SK-N-MC (cell line): Measurements from ENCODE around the gene GYS1.

ENCODE experiments used
- DNase-seq: peaks from one replicate; pipeline ENCODE4 v3.0.0-alpha.2; 2011; ENCODE audit warnings: low read depth, low spot score
- H3K27ac ChIP-seq: fragments of 200-600 bp; sonication (generic); 2 replicates; pipeline ENCODE4 v1.5.1; 2016; ENCODE audit warnings: mixed run types
- H3K36me3 ChIP-seq: fragments of 200-600 bp; sonication (generic); 2 replicates; pipeline ENCODE4 v1.6.1; 2017; ENCODE audit warnings: antibody characterized with exemption, low read length, mixed read lengths; ENCODE audit not compliant: insufficient read depth
- H3K4me3 ChIP-seq: fragments of 200-600 bp; sonication (generic); 2 replicates; pipeline ENCODE4 v1.5.1; 2016
- H3K9ac ChIP-seq: fragments of 200-600 bp; sonication (generic); 2 replicates; pipeline ENCODE4 v1.8.0; 2017; ENCODE audit warnings: mixed run types, mixed read lengths; ENCODE audit not compliant: insufficient read length
- H3K9me3 ChIP-seq: fragments of 200-600 bp; sonication (generic); 2 replicates; pipeline ENCODE4 v1.6.1; 2017; ENCODE audit warnings: low read depth, mild to moderate bottlenecking, antibody characterized with exemption, low read length, moderate library complexity, mixed read lengths
- EZH2 ChIP-seq: fragments of 200-600 bp; sonication (generic); IDR thresholded peaks from one replicate; pipeline ENCODE4 v1.6.1; 2017; ENCODE audit warnings: antibody characterized with exemption
- FOXP2 ChIP-seq: optimal IDR thresholded peaks from 2 replicates; pipeline ENCODE3; 2011; ENCODE audit warnings: mild to moderate bottlenecking, moderate library complexity; ENCODE audit not compliant: insufficient read depth; ENCODE audit errors: extremely low read length, control extremely low read depth
- POLR2AphosphoS5 ChIP-seq: IDR thresholded peaks from 2 replicates; pipeline ENCODE4 v1.6.1; 2012; ENCODE audit warnings: mild to moderate bottlenecking, low read depth, low read length, borderline replicate concordance

GYS1 gene

GRCh38 chr19:48975947-48976847 is 16.9 kb downstream of the GYS1 start:
- Histone ChIP-seq H3K36me3 (peaks cover 11% of the 10 kb centered on the region), H3K9ac (no peak overlapping the region), H3K9me3 (no peaks in the 10 kb centered on the region), H3K27ac (0 out of 2 replicates have a peak overlapping the region, but pooled peaks have one; percentile 9), H3K4me3 (no peak overlapping the region)
- TF ChIP-seq EZH2 = no peak
- no peak for TF ChIP-seq FOXP2
- TF ChIP-seq POLR2AphosphoS5 = no peak
- no peak for DNase-seq

- no peak overlapping the region; the same call in 1 of the 2 replicates for H3K27ac ChIP-seq
- H3K9me3 ChIP-seq = no peaks in the 10 kb centered on the region
- DNase-seq = no peak
- peaks cover 23% of the 10 kb centered on the region for H3K36me3 ChIP-seq
- no peak overlapping the region for H3K4me3 ChIP-seq
- TF ChIP-seq FOXP2 = no peak
- TF ChIP-seq EZH2 = no peak
- no peak for TF ChIP-seq POLR2AphosphoS5
- H3K9ac ChIP-seq = no peak overlapping the region
Observed at GRCh38 chr19:48970923-48971395, 22.1 kb downstream of the GYS1 start.

- H3K9ac ChIP-seq = no peak overlapping the region
- H3K36me3 ChIP-seq = peaks cover 28% of the 10 kb centered on the region
- TF ChIP-seq FOXP2 = no peak
- no peak; the same call in 1 of the 2 replicates for TF ChIP-seq POLR2AphosphoS5
- no peak for TF ChIP-seq EZH2
- DNase-seq = no peak
- H3K9me3 ChIP-seq = no peaks in the 10 kb centered on the region
- peak overlapping the region; percentile 38; the same call in 1 of the 2 replicates for H3K27ac ChIP-seq
- no peak overlapping the region for H3K4me3 ChIP-seq
Observed at GRCh38 chr19:48970139-48970766, 22.9 kb downstream of the GYS1 start.

- peak overlapping the region; percentile 87 for H3K27ac ChIP-seq
- peak; percentile 73 for DNase-seq
- H3K9me3 ChIP-seq = no peaks in the 10 kb centered on the region
- TF ChIP-seq POLR2AphosphoS5 (no peak), EZH2 (no peak), FOXP2 (no peak)
- H3K9ac ChIP-seq = no peak overlapping the region
- peaks cover 27% of the 10 kb centered on the region for H3K36me3 ChIP-seq
- H3K4me3 ChIP-seq = no peak overlapping the region
Observed at GRCh38 chr19:48969276-48970138, 23.6 kb downstream of the GYS1 start.

GRCh38 chr19:48968813-48969218 is 24.3 kb downstream of the GYS1 start:
- DNase-seq = no peak
- no peak overlapping the region for H3K4me3 ChIP-seq
- H3K36me3 ChIP-seq = peaks cover 20% of the 10 kb centered on the region
- no peak overlapping the region for H3K9ac ChIP-seq
- peak overlapping the region; percentile 87 for H3K27ac ChIP-seq
- no peaks in the 10 kb centered on the region for H3K9me3 ChIP-seq
- TF ChIP-seq FOXP2 (no peak), POLR2AphosphoS5 (peak; percentile 30; the same call in 1 of the 2 replicates), EZH2 (no peak)

- DNase-seq = no peak
- Histone ChIP-seq H3K9ac (no peak overlapping the region), H3K9me3 (no peaks in the 10 kb centered on the region), H3K36me3 (peaks cover 17% of the 10 kb centered on the region), H3K27ac (peak overlapping the region; percentile 87), H3K4me3 (no peak overlapping the region)
- TF ChIP-seq POLR2AphosphoS5 = no peak
- TF ChIP-seq EZH2 = no peak
- no peak for TF ChIP-seq FOXP2
Observed at GRCh38 chr19:48968179-48968661, 24.9 kb downstream of the GYS1 start.

- Histone ChIP-seq H3K27ac (peak overlapping the region; percentile 87), H3K4me3 (no peak overlapping the region), H3K9me3 (no peaks in the 10 kb centered on the region), H3K36me3 (peaks cover 17% of the 10 kb centered on the region), H3K9ac (no peak overlapping the region)
- no peak for DNase-seq
- peak; percentile 41; the same call in 1 of the 2 replicates for TF ChIP-seq POLR2AphosphoS5
- TF ChIP-seq FOXP2 = no peak
- TF ChIP-seq EZH2 = no peak
Observed at GRCh38 chr19:48967346-48968178, 25.5 kb downstream of the GYS1 start.
